B cell (primary cell): ENCODE data around the gene HS3ST2.

Experiments used
- CTCF ChIP-seq: fragments of 200-600 bp; IDR thresholded peaks from one replicate; pipeline ENCODE4 v1.8.0; 2022; ENCODE audit warnings: antibody characterized with exemption, mild to moderate bottlenecking
- EZH2 ChIP-seq: IDR thresholded peaks from 2 replicates; pipeline ENCODE4 v1.6.1; 2012; ENCODE audit warnings: borderline replicate concordance, low read depth, mild to moderate bottlenecking, moderate library complexity, low read length; ENCODE audit not compliant: insufficient read depth, poor library complexity, severe bottlenecking

- no peak for TF ChIP-seq CTCF
- no peak for TF ChIP-seq EZH2
These were observed 8.6 kb upstream of the HS3ST2 start for GRCh38 chr16:22805326-22805725.
